Measurements from ENCODE around the gene FAM151A.

DNA sequence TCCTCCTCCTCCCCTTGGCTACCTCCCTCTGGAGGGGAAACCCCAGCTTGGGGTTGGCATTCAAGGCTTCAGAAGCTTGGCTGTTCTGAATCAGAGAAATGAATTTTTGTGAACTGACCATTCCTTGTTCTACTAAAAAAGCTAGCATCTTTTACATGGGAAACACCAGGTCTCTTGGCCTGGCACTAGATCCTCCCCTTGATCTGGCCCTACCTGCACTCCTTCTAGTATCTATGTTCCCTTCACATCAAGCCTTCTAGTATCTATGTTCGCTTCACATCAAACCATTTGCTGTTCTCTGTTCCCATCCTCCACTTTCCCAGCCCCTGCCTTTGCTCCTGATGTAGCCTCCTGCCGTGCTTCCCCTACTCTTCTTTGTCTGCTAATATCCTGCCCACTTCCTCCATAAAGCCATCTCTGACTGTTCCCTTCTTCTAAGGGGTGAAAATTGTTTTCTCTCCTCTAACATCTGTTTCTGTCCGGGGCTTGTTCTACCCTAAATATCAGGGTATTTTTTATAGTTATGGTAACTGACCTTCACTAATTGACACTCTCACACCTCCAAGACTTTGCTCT lies 25.8 kb downstream of the FAM151A start:
- no peak for TF ChIP-seq POLR2A (IDR thresholded peaks at IDR 0.05)
- TF ChIP-seq, protein P1, sequence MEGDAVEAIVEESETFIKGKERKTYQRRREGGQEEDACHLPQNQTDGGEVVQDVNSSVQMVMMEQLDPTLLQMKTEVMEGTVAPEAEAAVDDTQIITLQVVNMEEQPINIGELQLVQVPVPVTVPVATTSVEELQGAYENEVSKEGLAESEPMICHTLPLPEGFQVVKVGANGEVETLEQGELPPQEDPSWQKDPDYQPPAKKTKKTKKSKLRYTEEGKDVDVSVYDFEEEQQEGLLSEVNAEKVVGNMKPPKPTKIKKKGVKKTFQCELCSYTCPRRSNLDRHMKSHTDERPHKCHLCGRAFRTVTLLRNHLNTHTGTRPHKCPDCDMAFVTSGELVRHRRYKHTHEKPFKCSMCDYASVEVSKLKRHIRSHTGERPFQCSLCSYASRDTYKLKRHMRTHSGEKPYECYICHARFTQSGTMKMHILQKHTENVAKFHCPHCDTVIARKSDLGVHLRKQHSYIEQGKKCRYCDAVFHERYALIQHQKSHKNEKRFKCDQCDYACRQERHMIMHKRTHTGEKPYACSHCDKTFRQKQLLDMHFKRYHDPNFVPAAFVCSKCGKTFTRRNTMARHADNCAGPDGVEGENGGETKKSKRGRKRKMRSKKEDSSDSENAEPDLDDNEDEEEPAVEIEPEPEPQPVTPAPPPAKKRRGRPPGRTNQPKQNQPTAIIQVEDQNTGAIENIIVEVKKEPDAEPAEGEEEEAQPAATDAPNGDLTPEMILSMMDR (IDR thresholded peaks at IDR 0.05) = no peak
